B cell (primary cell): ENCODE data around the gene NOS1AP. TPM values are rescaled to one million over a fixed set of nuclear protein-coding genes. Genes with fewer than 3 reads are reported as not detected.

Source experiments
- ATAC-seq: fragments of 200-7000 bp; cut with Tn5 transposase; one replicate; pipeline ENCODE4 v1.10.0; 2021; ENCODE audit warnings: low read depth, mild to moderate bottlenecking, moderate number of reproducible peaks, moderate library complexity
- CTCF ChIA-PET: fragments of 350-600 bp; sonication (Branson Sonifier 250); formaldehyde crosslinking; loops from one replicate; lab custom pipeline; 2021; ENCODE audit warnings: antibody characterized with exemption, inconsistent platforms; lab: Charles Lee
- POLR2A ChIA-PET: fragments of 350-600 bp; sonication (Branson Sonifier 250); formaldehyde crosslinking; loops from one replicate; lab custom pipeline; 2021; ENCODE audit warnings: antibody characterized with exemption; lab: Charles Lee
- DNase-seq: peaks from one replicate; pipeline ENCODE4 v3.0.0; 2013
- H2AFZ ChIP-seq: 2 replicates; pipeline ENCODE4 v1.6.1; 2012; ENCODE audit warnings: mild to moderate bottlenecking, low read depth, low read length; ENCODE audit not compliant: insufficient read depth, poor library complexity, severe bottlenecking
- H3K27ac ChIP-seq, 2 donors: 1 replicate in 1 of 2; 2 replicates in 1 of 2; pipeline ENCODE4 v1.5.1; 2012 to 2013; ENCODE audit warnings: low read length in 2 of 2, mild to moderate bottlenecking in 2 of 2, moderate library complexity in 1 of 2
- H3K27me3 ChIP-seq, 4 experiments: fragments of 200-600 bp in 1 of 4; sonication (generic) in 1 of 4; replicated peaks in 1 of 4; 1 replicate in 2 of 4; 2 replicates in 2 of 4; pipeline versions ENCODE4 v1.6.1 to v1.7.0; 2013 to 2016; ENCODE audit warnings: low read length in 3 of 4, mild to moderate bottlenecking in 2 of 4, mixed read lengths in 1 of 4, moderate library complexity in 1 of 4; ENCODE audit not compliant: insufficient read depth in 4 of 4, control insufficient read depth in 3 of 4; ENCODE audit errors: control extremely low read depth in 1 of 4
- H3K36me3 ChIP-seq, 2 experiments: replicated peaks in 1 of 2; 1 replicate in 1 of 2; 2 replicates in 1 of 2; pipeline versions ENCODE4 v1.6.1 to v1.7.1; 2013; ENCODE audit warnings: low read length in 1 of 2; ENCODE audit not compliant: insufficient read depth in 2 of 2, control insufficient read depth in 1 of 2; ENCODE audit errors: control extremely low read depth in 1 of 2, extremely low read depth in 1 of 2
- H3K4me1 ChIP-seq, 2 donors: fragments of 200-600 bp in 1 of 2; sonication (generic) in 1 of 2; 1 replicate in 1 of 2; 2 replicates in 1 of 2; pipeline versions ENCODE4 v1.5.1 to v1.6.1; 2013 to 2017; ENCODE audit warnings: low read length in 2 of 2; ENCODE audit not compliant: control insufficient read depth in 2 of 2, insufficient read depth in 2 of 2
- H3K4me2 ChIP-seq: replicated peaks from 2 replicates; pipeline ENCODE3; 2012; ENCODE audit warnings: mild to moderate bottlenecking, low read depth, low read length; ENCODE audit not compliant: poor library complexity, severe bottlenecking
- H3K4me3 ChIP-seq, 5 experiments: fragments of 200-600 bp in 1 of 5; sonication (generic) in 1 of 5; 1 replicate in 3 of 5; 2 replicates in 2 of 5; pipeline versions ENCODE4 v1.5.1 to v1.7.0; 2011 to 2016; ENCODE audit warnings: low read length in 4 of 5, mild to moderate bottlenecking in 4 of 5, low read depth in 2 of 5, control low read depth in 1 of 5, moderate library complexity in 1 of 5; ENCODE audit not compliant: insufficient read depth in 1 of 5; ENCODE audit errors: control extremely low read depth in 1 of 5, extremely low read depth in 1 of 5
- H3K79me2 ChIP-seq: fragments of 200-600 bp; sonication (generic); one replicate; pipeline ENCODE4 v1.6.0; 2016; ENCODE audit warnings: low read length; ENCODE audit not compliant: control insufficient read depth, insufficient read depth
- H3K9ac ChIP-seq: fragments of 200-600 bp; sonication (generic); 2 replicates; pipeline ENCODE4 v1.6.1; 2017; ENCODE audit warnings: mild to moderate bottlenecking, low read length, moderate library complexity
- H3K9me3 ChIP-seq, 3 donors: one replicate each; pipeline versions ENCODE4 v1.6.1 to v1.7.1; 2013; ENCODE audit warnings: low read length in 2 of 3; ENCODE audit not compliant: control insufficient read depth in 2 of 3, insufficient read depth in 1 of 3; ENCODE audit errors: control extremely low read depth in 1 of 3
- H4K20me1 ChIP-seq: 2 replicates; pipeline ENCODE4 v1.6.0; 2012; ENCODE audit warnings: mild to moderate bottlenecking, low read length; ENCODE audit not compliant: insufficient read depth, control insufficient read depth, poor library complexity, severe bottlenecking
- H3K27ac Mint-ChIP-seq: one replicate; pipeline ENCODE4 v1.8.0; 2021; ENCODE audit warnings: mixed read lengths
- H3K27me3 Mint-ChIP-seq: one replicate; pipeline ENCODE4 v1.8.0; 2021; ENCODE audit warnings: mixed read lengths
- H3K4me1 Mint-ChIP-seq: one replicate; pipeline ENCODE4 v1.8.0; 2021; ENCODE audit warnings: mixed read lengths
- H3K4me3 Mint-ChIP-seq: one replicate; pipeline ENCODE4 v1.8.0; 2021; ENCODE audit warnings: mixed read lengths
- H3K9me3 Mint-ChIP-seq: one replicate; pipeline ENCODE4 v1.8.0; 2022; ENCODE audit warnings: mixed read lengths; ENCODE audit not compliant: insufficient read depth
- CTCF ChIP-seq: fragments of 200-600 bp; IDR thresholded peaks from one replicate; pipeline ENCODE4 v1.8.0; 2022; ENCODE audit warnings: antibody characterized with exemption, mild to moderate bottlenecking
- EZH2 ChIP-seq: IDR thresholded peaks from 2 replicates; pipeline ENCODE4 v1.6.1; 2012; ENCODE audit warnings: borderline replicate concordance, low read depth, mild to moderate bottlenecking, moderate library complexity, low read length; ENCODE audit not compliant: insufficient read depth, poor library complexity, severe bottlenecking
- WGBS: methylation state at CpG from one replicate; pipeline ENCODE4 v1.1.5; 2013; ENCODE audit warnings: missing lambda C conversion rate; ENCODE audit not compliant: insufficient coverage; 5-methylcytosine and 5-hydroxymethylcytosine counted together
- intact Hi-C: fragments of 100-400 bp; cut with micrococcal nuclease; formaldehyde crosslinking; loops from one replicate; pipeline ENCODE4 v1.10.0; 2022
- polyA plus RNA-seq: library from polyadenylated mRNA; depleted of rRNA; stranded (reverse); fragments of >200 nt; gene quantifications from 2 replicates; pipeline ENCODE4 v1.2.3, GENCODE V29; 2012
- total RNA-seq, 2 donors: library from RNA; stranded (reverse); fragments of 120-200 nt in 1 of 2; gene quantifications; 1 replicate in 1 of 2; 2 replicates in 1 of 2; pipeline versions ENCODE4 v1.2.3 to v1.2.4, GENCODE V29; 2013 to 2022

NOS1AP gene
- total and polyA plus RNA-seq, 2 donors (not counting 1 experiment from before 2014, with no cell fraction given): 0.32 TPM; not detected in 1

GRCh38 chr1:162302306-162303003, 233.0 kb downstream of the NOS1AP start:
- POLR2A ChIA-PET: no interaction called here
- no peaks in the 10 kb centered on the region for H3K4me1 Mint-ChIP-seq
- H3K27ac Mint-ChIP-seq: no peak overlapping the region
- H3K36me3 ChIP-seq: no peaks in the 10 kb centered on the region
- DNase-seq: no peak
- peaks cover 22% of the 10 kb centered on the region for H3K27me3 Mint-ChIP-seq
- intact Hi-C loops: no loop called here
- peaks cover 0 to 5% (median 4%) of the 10 kb centered on the region in 3 donors for H3K9me3 ChIP-seq
- ATAC-seq: no peak
- no peak overlapping the region for H3K4me3 ChIP-seq
- H3K4me2 ChIP-seq: no peak overlapping the region
- no peaks in the 10 kb centered on the region for H4K20me1 ChIP-seq
- peaks cover 3% of the 10 kb centered on the region for H3K9me3 Mint-ChIP-seq
- no peak overlapping the region for H3K27ac ChIP-seq
- H3K27me3 ChIP-seq: peaks cover 0 to 9% (median 0%) of the 10 kb centered on the region in 4 experiments
- no peaks in the 10 kb centered on the region for H3K4me1 ChIP-seq
- no CpG with 5 or more reads among the region's 3 CpGs for WGBS
- TF ChIP-seq CTCF (no peak), EZH2 (no peak)
- H3K9ac ChIP-seq: no peak overlapping the region
- CTCF ChIA-PET: no interaction called here
- no peaks in the 10 kb centered on the region for H3K79me2 ChIP-seq
- H2AFZ ChIP-seq: no peak overlapping the region
- no peak overlapping the region for H3K4me3 Mint-ChIP-seq

- Histone ChIP-seq H4K20me1 (no peaks in the 10 kb centered on the region), H3K9me3 (peaks cover 0 to 8% (median 4%) of the 10 kb centered on the region in 3 donors), H3K27ac (no peak overlapping the region), H3K4me1 (no peaks in the 10 kb centered on the region), H3K36me3 (no peaks in the 10 kb centered on the region), H3K79me2 (no peaks in the 10 kb centered on the region), H2AFZ (no peak overlapping the region), H3K4me3 (no peak overlapping the region), H3K4me2 (no peak overlapping the region), H3K27me3 (peaks cover 0 to 9% (median 0%) of the 10 kb centered on the region in 4 experiments), H3K9ac (no peak overlapping the region)
- WGBS: 100% methylated on average over 1 of the region's 3 CpGs
- intact Hi-C loops: no loop called here
- no peak for TF ChIP-seq CTCF
- TF ChIP-seq EZH2: no peak
- Mint-ChIP-seq H3K4me1 (no peaks in the 10 kb centered on the region), H3K4me3 (no peak overlapping the region), H3K27me3 (peaks cover 22% of the 10 kb centered on the region), H3K9me3 (peaks cover 5% of the 10 kb centered on the region), H3K27ac (no peak overlapping the region)
- no peak for ATAC-seq
- CTCF ChIA-PET: no interaction called here
- POLR2A ChIA-PET: no interaction called here
- DNase-seq: no peak
Measured at GRCh38 chr1:162303004-162303344, 233.5 kb downstream of the NOS1AP start.
